Common myeloid progenitor, CD34-positive (primary cell): Measurements from ENCODE around the gene C19orf85.

ENCODE experiments used
- CTCF ChIA-PET: fragments of 350-600 bp; sonication (Branson Sonifier 250); formaldehyde crosslinking; loops from one replicate; lab custom pipeline; 2021; ENCODE audit warnings: antibody characterized with exemption; lab: Charles Lee
- POLR2A ChIA-PET: fragments of 350-600 bp; sonication (Branson Sonifier 250); formaldehyde crosslinking; loops from one replicate; lab custom pipeline; 2021; ENCODE audit warnings: antibody characterized with exemption; lab: Charles Lee
- DNase-seq, 3 donors: peaks; one replicate each; pipeline versions ENCODE4 v3.0.0 to v3.0.0-alpha.2; 2013
- H3K27ac ChIP-seq, 2 experiments: 1 replicate in 1 of 2; 2 replicates in 1 of 2; pipeline ENCODE4 v1.7.0; 2013; ENCODE audit warnings: inconsistent platforms in 2 of 2, low read length in 2 of 2, mild to moderate bottlenecking in 2 of 2, low read depth in 1 of 2, moderate library complexity in 1 of 2; ENCODE audit not compliant: severe bottlenecking in 2 of 2, insufficient read depth in 1 of 2, poor library complexity in 1 of 2
- H3K27me3 ChIP-seq, 5 experiments: replicated peaks in 2 of 5; 1 replicate in 3 of 5; 2 replicates in 2 of 5; pipeline versions ENCODE4 v1.6.1 to v1.7.0; 2013; ENCODE audit warnings: low read length in 4 of 5, mild to moderate bottlenecking in 2 of 5, moderate library complexity in 2 of 5, inconsistent platforms in 1 of 5; ENCODE audit not compliant: insufficient read depth in 5 of 5, control insufficient read depth in 4 of 5
- H3K36me3 ChIP-seq, 4 experiments: 1 replicate in 2 of 4; 2 replicates in 2 of 4; pipeline versions ENCODE4 v1.6.1 to v1.7.0; 2013; ENCODE audit warnings: low read length in 3 of 4, control low read depth in 1 of 4, mild to moderate bottlenecking in 1 of 4; ENCODE audit not compliant: control insufficient read depth in 4 of 4, insufficient read depth in 4 of 4
- H3K4me1 ChIP-seq, 4 experiments: 1 replicate in 3 of 4; 2 replicates in 1 of 4; pipeline versions ENCODE4 v1.6.1 to v1.7.1; 2013; ENCODE audit warnings: low read length in 3 of 4, mild to moderate bottlenecking in 3 of 4, control low read depth in 1 of 4, inconsistent platforms in 1 of 4, moderate library complexity in 1 of 4; ENCODE audit not compliant: control insufficient read depth in 4 of 4, insufficient read depth in 4 of 4; ENCODE audit errors: control extremely low read depth in 1 of 4
- H3K4me3 ChIP-seq, 7 experiments: 1 replicate in 4 of 7; 2 replicates in 3 of 7; pipeline versions ENCODE4 v1.5.1 to v1.7.0; 2013; ENCODE audit warnings: mild to moderate bottlenecking in 7 of 7, low read length in 6 of 7, moderate library complexity in 6 of 7, inconsistent platforms in 2 of 7, low read depth in 2 of 7, control low read depth in 1 of 7; ENCODE audit not compliant: insufficient read depth in 4 of 7, control insufficient read depth in 1 of 7; ENCODE audit errors: extremely low read depth in 1 of 7
- H3K9me3 ChIP-seq, 5 experiments: 1 replicate in 4 of 5; 2 replicates in 1 of 5; pipeline versions ENCODE4 v1.6.1 to v1.7.1; 2013; ENCODE audit warnings: low read length in 4 of 5, mild to moderate bottlenecking in 2 of 5, inconsistent platforms in 1 of 5, low read depth in 1 of 5, moderate library complexity in 1 of 5; ENCODE audit not compliant: control insufficient read depth in 4 of 5, insufficient read depth in 2 of 5; ENCODE audit errors: control extremely low read depth in 1 of 5
- WGBS: methylation state at CpG from one replicate; pipeline ENCODE4 v1.1.5; 2013; ENCODE audit not compliant: insufficient coverage; 5-methylcytosine and 5-hydroxymethylcytosine counted together

C19orf85 gene

DNA sequence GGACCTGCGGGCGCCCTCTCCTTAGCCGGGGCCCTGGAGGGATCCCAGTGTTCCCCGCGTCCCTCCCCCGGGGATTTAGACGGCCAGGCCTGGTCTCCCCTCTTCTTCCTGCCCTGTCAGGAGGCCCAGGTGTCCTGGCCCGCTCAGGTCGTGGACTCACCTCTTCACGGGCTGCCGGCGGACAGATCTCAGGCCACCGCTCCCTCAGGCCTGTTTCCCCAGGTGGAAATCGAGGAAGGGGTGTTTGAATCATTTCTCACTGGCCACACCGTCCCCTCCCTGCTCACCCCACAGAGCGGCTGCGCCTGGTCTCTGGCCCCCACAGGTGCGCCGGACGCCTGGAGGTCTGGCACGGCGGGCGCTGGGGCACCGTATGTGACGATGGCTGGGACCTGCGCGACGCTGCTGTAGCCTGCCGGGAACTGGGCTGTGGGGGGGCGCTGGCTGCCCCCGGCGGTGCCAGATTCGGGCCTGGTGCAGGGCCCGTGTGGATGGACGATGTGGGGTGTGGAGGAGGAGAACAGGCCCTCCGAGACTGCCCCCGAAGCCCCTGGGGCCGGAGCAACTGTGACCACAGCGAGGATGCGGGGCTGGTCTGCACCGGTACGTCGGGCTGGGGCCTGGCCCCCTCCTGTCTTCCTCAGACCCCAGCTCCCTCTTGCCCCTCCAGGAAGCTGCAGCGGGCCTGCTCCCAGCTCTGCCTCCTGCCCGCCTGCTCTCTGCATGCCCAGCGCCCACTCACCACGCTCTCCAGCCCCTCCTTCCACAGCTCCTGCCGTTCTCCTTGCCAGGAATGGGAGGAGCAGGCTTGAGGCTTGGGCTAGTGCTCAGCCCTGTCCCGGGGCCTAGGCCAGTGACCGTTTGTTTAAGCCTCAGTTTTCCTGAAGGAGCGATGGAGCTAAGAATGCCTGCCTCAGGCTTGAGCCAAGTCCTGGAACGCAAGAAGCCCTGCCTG is 26.2 kb upstream of the C19orf85 start:
- ChIA-PET CTCF (interaction anchor here (1.1 to 2.7 kb wide), 2 partner anchors 13 to 23 kb away, joined by 5 to 12 read pairs; no protein-coding TSS in a partner anchor), POLR2A (interaction anchor here (1.2 kb wide), 1 partner anchor 14 kb away, joined by 6 read pairs; no protein-coding TSS in a partner anchor)
- DNase-seq, result no peak
- Histone ChIP-seq H3K9me3 (no peaks in the 10 kb centered on the region), H3K36me3 (no peaks in the 10 kb centered on the region), H3K4me3 (no peak overlapping the region), H3K27me3 (peaks cover 0 to 28% (median 2%) of the 10 kb centered on the region in 5 experiments), H3K27ac (no peak overlapping the region), H3K4me1 (peaks cover 0 to 27% (median 21%) of the 10 kb centered on the region in 4 experiments)
- WGBS, result 87% methylated on average over 39 of the region's 52 CpGs

GRCh38 chr19:55489711-55490477 is 25.3 kb upstream of the C19orf85 start:
- no peak overlapping the region for H3K27ac ChIP-seq
- CTCF ChIA-PET, result interaction anchor here (1.3 to 1.4 kb wide), 2 partner anchors 11 to 22 kb away, joined by 4 to 7 read pairs; no protein-coding TSS in a partner anchor
- H3K4me1 ChIP-seq, result peaks cover 0 to 31% (median 27%) of the 10 kb centered on the region in 4 experiments
- 62% methylated on average over 12 of the region's 21 CpGs for WGBS
- no peak overlapping the region for H3K4me3 ChIP-seq
- POLR2A ChIA-PET, result no interaction called here
- peaks cover 0 to 28% (median 2%) of the 10 kb centered on the region in 5 experiments for H3K27me3 ChIP-seq
- no peaks in the 10 kb centered on the region for H3K36me3 ChIP-seq
- no peak for DNase-seq
- H3K9me3 ChIP-seq, result no peaks in the 10 kb centered on the region

DNA sequence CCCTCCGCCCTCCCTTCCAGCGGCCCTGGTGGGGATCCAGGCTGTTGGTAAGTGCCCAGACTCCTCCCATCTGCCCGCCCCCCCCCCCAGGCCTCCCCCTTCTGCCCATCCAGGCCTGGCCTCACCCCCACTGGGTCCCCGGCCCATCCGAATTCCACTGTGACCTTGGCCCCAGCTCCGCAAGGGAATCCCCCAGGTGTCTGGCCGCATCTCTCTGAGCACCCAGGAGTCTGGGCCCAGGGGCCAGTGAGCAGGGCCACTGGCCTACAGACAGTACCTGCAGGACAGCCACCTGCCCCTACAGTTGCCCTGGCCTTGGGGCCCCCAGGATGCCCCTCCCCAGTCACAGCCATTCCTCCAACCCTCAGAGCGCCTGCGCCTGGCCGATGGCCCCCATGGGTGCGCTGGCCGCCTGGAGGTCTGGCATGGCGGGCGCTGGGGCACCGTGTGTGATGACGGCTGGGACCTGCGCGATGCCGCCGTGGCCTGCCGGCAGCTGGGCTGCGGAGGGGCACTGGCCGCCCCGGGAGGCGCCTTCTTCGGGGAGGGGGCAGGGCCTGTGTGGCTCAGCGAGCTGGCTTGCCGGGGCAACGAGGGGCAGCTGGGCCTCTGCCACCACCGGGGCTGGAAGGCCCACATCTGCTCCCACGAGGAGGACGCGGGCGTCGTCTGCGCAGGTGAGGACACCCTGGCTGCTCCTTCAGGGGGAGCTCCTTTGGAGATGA is 24.6 kb upstream of the C19orf85 start:
- H3K4me1 ChIP-seq, result peaks cover 0 to 38% (median 29%) of the 10 kb centered on the region in 4 experiments
- no peak for DNase-seq
- no peaks in the 10 kb centered on the region for H3K9me3 ChIP-seq
- ChIA-PET POLR2A (no interaction called here), CTCF (interaction anchor here (1.3 to 1.4 kb wide), 2 partner anchors 11 to 22 kb away, joined by 4 to 7 read pairs; no protein-coding TSS in a partner anchor)
- 74% methylated on average over 27 of the region's 36 CpGs for WGBS
- H3K27ac ChIP-seq, result no peak overlapping the region
- H3K36me3 ChIP-seq, result peaks cover 0 to 1% (median 0%) of the 10 kb centered on the region in 4 experiments
- H3K4me3 ChIP-seq, result no peak overlapping the region
- H3K27me3 ChIP-seq, result peaks cover 0 to 22% (median 2%) of the 10 kb centered on the region in 5 experiments

GRCh38 chr19:55487924-55488687 is 23.6 kb upstream of the C19orf85 start, which contains the start of gene SSC5D:
SSC5D (plus strand) TSS chr19:55488436; CDS start chr19:55488590, 154 bp downstream.
- peaks cover 0 to 15% (median 2%) of the 10 kb centered on the region in 5 experiments for H3K27me3 ChIP-seq
- WGBS, result 37% methylated on average over 9 of the region's 21 CpGs
- no peak within 1 kb of the TSS for H3K4me3 ChIP-seq
- no peak for DNase-seq
- H3K27ac ChIP-seq, result no peak within 1 kb of the TSS
- H3K36me3 ChIP-seq, result peaks cover 0 to 11% (median 0%) of the 10 kb centered on the region in 4 experiments
- POLR2A ChIA-PET, result no interaction called here
- H3K4me1 ChIP-seq, result peaks cover 0 to 39% (median 30%) of the 10 kb centered on the region in 4 experiments
- CTCF ChIA-PET, result interaction anchor here (1.4 to 1.5 kb wide), 2 partner anchors 10 to 21 kb away, joined by 3 to 4 read pairs; no protein-coding TSS in a partner anchor
- no peaks in the 10 kb centered on the region for H3K9me3 ChIP-seq

GRCh38 chr19:55486971-55487923 is 22.7 kb upstream of the C19orf85 start:
- 79% methylated on average over 15 of the region's 27 CpGs for WGBS
- H3K27ac ChIP-seq, result no peak overlapping the region

More at GRCh38 chr19:55486971-55487923, 22.7 kb upstream of the C19orf85 start:
- ChIA-PET CTCF (interaction anchor here (1.2 to 1.8 kb wide), 5 partner anchors 9 to 20 kb away, joined by 3 to 6 read pairs (median 3); partner anchors contain the start of gene ZNF628), POLR2A (interaction anchor here (0.9 to 1.1 kb wide), 3 partner anchors 10 to 80 kb away, joined by 3 to 4 read pairs (median 4); partner anchors contain the start of genes UBE2S and ZNF628)
- H3K4me1 ChIP-seq, result peaks cover 0 to 39% (median 30%) of the 10 kb centered on the region in 4 experiments
- H3K9me3 ChIP-seq, result no peaks in the 10 kb centered on the region
- H3K4me3 ChIP-seq, result no peak overlapping the region
- DNase-seq, result no peak
- peaks cover 0 to 11% (median 2%) of the 10 kb centered on the region in 5 experiments for H3K27me3 ChIP-seq
- peaks cover 0 to 17% (median 4%) of the 10 kb centered on the region in 4 experiments for H3K36me3 ChIP-seq
